IPS-15b (cell line): ENCODE results near the gene ELOVL5.

ENCODE experiments used
- H3K27me3 ChIP-seq: one replicate; pipeline ENCODE4 v1.6.1; 2013; ENCODE audit warnings: low read length; ENCODE audit not compliant: control insufficient read depth, insufficient read depth
- H3K36me3 ChIP-seq: one replicate; pipeline ENCODE4 v1.6.1; 2013; ENCODE audit warnings: low read length; ENCODE audit not compliant: control insufficient read depth, insufficient read depth
- H3K4me1 ChIP-seq: one replicate; pipeline ENCODE4 v1.6.1; 2013; ENCODE audit warnings: mild to moderate bottlenecking, low read length; ENCODE audit not compliant: control insufficient read depth, insufficient read depth
- H3K4me3 ChIP-seq: one replicate; pipeline ENCODE4 v1.5.1; 2013; ENCODE audit warnings: low read depth, low read length
- H3K9ac ChIP-seq: one replicate; pipeline ENCODE4 v1.6.1; 2013; ENCODE audit warnings: low read depth, mild to moderate bottlenecking, low read length
- H3K9me3 ChIP-seq: one replicate; pipeline ENCODE4 v1.6.1; 2013; ENCODE audit warnings: mild to moderate bottlenecking, low read length; ENCODE audit not compliant: control insufficient read depth, insufficient read depth

The ELOVL5 gene

GRCh38 chr6:53375847-53376246 lies 27.1 kb upstream of the ELOVL5 start:
- Histone ChIP-seq H3K4me3 (no peak overlapping the region), H3K9ac (no peak overlapping the region), H3K36me3 (no peaks in the 10 kb centered on the region), H3K27me3 (no peaks in the 10 kb centered on the region), H3K9me3 (no peaks in the 10 kb centered on the region), H3K4me1 (no peaks in the 10 kb centered on the region)

- H3K27me3 ChIP-seq = no peaks in the 10 kb centered on the region
- no peaks in the 10 kb centered on the region for H3K4me1 ChIP-seq
- no peaks in the 10 kb centered on the region for H3K36me3 ChIP-seq
- H3K9ac ChIP-seq = no peak overlapping the region
- no peak overlapping the region for H3K4me3 ChIP-seq
- no peaks in the 10 kb centered on the region for H3K9me3 ChIP-seq
Measured at GRCh38 chr6:53373638-53374037, 24.9 kb upstream of the ELOVL5 start.

GRCh38 chr6:53369876-53370515 lies 21.2 kb upstream of the ELOVL5 start:
- H3K4me1 ChIP-seq = no peaks in the 10 kb centered on the region
- H3K36me3 ChIP-seq = no peaks in the 10 kb centered on the region
- H3K4me3 ChIP-seq = no peak overlapping the region
- no peak overlapping the region for H3K9ac ChIP-seq
- no peaks in the 10 kb centered on the region for H3K27me3 ChIP-seq
- H3K9me3 ChIP-seq = no peaks in the 10 kb centered on the region

- Histone ChIP-seq H3K4me3 (no peak overlapping the region), H3K9ac (no peak overlapping the region), H3K9me3 (no peaks in the 10 kb centered on the region), H3K27me3 (no peaks in the 10 kb centered on the region), H3K36me3 (no peaks in the 10 kb centered on the region), H3K4me1 (no peaks in the 10 kb centered on the region)
Measured at GRCh38 chr6:53369051-53369450, 20.3 kb upstream of the ELOVL5 start.

GRCh38 chr6:53366128-53366641 lies 17.4 kb upstream of the ELOVL5 start:
- no peaks in the 10 kb centered on the region for H3K9me3 ChIP-seq
- H3K4me3 ChIP-seq = no peak overlapping the region
- no peaks in the 10 kb centered on the region for H3K36me3 ChIP-seq
- H3K9ac ChIP-seq = no peak overlapping the region
- H3K27me3 ChIP-seq = no peaks in the 10 kb centered on the region
- no peaks in the 10 kb centered on the region for H3K4me1 ChIP-seq

- Histone ChIP-seq H3K4me3 (no peak overlapping the region), H3K27me3 (peaks cover under 1% of the 10 kb centered on the region), H3K9me3 (no peaks in the 10 kb centered on the region), H3K4me1 (peaks cover 6% of the 10 kb centered on the region), H3K36me3 (no peaks in the 10 kb centered on the region), H3K9ac (no peak overlapping the region)
Measured at GRCh38 chr6:53363341-53364079, 14.8 kb upstream of the ELOVL5 start.

GRCh38 chr6:53361549-53362031 lies 12.8 kb upstream of the ELOVL5 start:
- peaks cover 11% of the 10 kb centered on the region for H3K4me1 ChIP-seq
- H3K36me3 ChIP-seq = no peaks in the 10 kb centered on the region
- H3K4me3 ChIP-seq = no peak overlapping the region
- H3K27me3 ChIP-seq = peaks cover 18% of the 10 kb centered on the region
- H3K9me3 ChIP-seq = no peaks in the 10 kb centered on the region
- H3K9ac ChIP-seq = no peak overlapping the region

GRCh38 chr6:53360093-53360912 lies 11.6 kb upstream of the ELOVL5 start:
- H3K9me3 ChIP-seq = no peaks in the 10 kb centered on the region
- H3K4me1 ChIP-seq = peaks cover 11% of the 10 kb centered on the region
- peaks cover 18% of the 10 kb centered on the region for H3K27me3 ChIP-seq
- no peak overlapping the region for H3K9ac ChIP-seq
- peak overlapping the region; percentile 79 for H3K4me3 ChIP-seq
- H3K36me3 ChIP-seq = no peaks in the 10 kb centered on the region

GRCh38 chr6:53359843-53360092 lies 11.0 kb upstream of the ELOVL5 start:
- Histone ChIP-seq H3K9me3 (no peaks in the 10 kb centered on the region), H3K9ac (peak overlapping the region; percentile 37), H3K36me3 (no peaks in the 10 kb centered on the region), H3K4me1 (peaks cover 11% of the 10 kb centered on the region), H3K27me3 (peaks cover 18% of the 10 kb centered on the region), H3K4me3 (peak overlapping the region; percentile 79)

- no peaks in the 10 kb centered on the region for H3K9me3 ChIP-seq
- H3K9ac ChIP-seq = peak overlapping the region; percentile 54
- peak overlapping the region; percentile 79 for H3K4me3 ChIP-seq
- H3K36me3 ChIP-seq = no peaks in the 10 kb centered on the region
- H3K4me1 ChIP-seq = peaks cover 11% of the 10 kb centered on the region
- peaks cover 22% of the 10 kb centered on the region for H3K27me3 ChIP-seq
Measured at GRCh38 chr6:53359095-53359842, 10.5 kb upstream of the ELOVL5 start.

- no peaks in the 10 kb centered on the region for H3K9me3 ChIP-seq
- H3K27me3 ChIP-seq = peaks cover 23% of the 10 kb centered on the region
- H3K9ac ChIP-seq = peak overlapping the region; percentile 54
- no peaks in the 10 kb centered on the region for H3K36me3 ChIP-seq
- peaks cover 11% of the 10 kb centered on the region for H3K4me1 ChIP-seq
- peak overlapping the region; percentile 76 for H3K4me3 ChIP-seq
Measured at GRCh38 chr6:53358440-53359094, 9.8 kb upstream of the ELOVL5 start.
